ENCODE results near the gene POU6F2.

Gene POU6F2

DNA sequence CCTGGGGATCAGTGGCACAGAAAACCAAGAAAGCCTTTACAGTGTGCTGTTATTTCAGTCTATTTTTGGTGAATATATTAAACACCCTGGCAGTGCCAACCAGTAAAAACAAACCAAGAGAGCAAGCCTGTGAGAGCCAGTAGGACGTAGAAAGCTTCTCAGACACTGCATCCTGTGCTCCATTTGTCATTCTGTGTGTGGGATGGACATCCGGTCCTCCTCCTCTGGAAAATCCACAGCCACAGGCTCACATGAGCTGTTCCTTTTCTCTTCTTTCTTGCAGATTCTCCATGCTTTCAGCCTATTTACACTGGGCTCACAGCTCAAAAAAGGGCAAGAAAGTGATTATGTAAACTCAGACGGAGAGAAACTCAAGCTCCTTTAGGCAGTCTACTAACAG is 468.8 kb downstream of the POU6F2 start:
- no peak for DNase-seq (ENCODE audit: low spot score)

DNA sequence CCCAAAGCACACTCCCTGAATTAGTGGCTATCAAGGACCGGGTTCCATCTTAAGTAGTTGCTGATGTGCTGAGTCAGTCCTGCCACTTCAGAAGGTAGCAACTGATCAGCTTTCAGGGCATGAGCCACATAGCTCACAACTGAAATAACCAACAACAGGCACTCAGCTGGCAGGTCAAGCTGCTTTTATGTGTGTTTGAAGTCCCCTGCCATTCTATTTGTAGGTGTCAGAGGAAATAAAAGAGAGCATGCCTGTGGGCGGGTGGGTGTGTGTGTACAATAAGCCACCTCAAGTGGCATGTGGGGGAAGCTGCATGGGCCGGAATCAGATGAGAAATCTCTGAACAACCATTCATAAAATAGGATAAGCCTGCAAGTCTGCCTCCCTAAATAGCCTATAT is 474.2 kb downstream of the POU6F2 start:
- no peak for DNase-seq (ENCODE audit: low spot score)

DNA sequence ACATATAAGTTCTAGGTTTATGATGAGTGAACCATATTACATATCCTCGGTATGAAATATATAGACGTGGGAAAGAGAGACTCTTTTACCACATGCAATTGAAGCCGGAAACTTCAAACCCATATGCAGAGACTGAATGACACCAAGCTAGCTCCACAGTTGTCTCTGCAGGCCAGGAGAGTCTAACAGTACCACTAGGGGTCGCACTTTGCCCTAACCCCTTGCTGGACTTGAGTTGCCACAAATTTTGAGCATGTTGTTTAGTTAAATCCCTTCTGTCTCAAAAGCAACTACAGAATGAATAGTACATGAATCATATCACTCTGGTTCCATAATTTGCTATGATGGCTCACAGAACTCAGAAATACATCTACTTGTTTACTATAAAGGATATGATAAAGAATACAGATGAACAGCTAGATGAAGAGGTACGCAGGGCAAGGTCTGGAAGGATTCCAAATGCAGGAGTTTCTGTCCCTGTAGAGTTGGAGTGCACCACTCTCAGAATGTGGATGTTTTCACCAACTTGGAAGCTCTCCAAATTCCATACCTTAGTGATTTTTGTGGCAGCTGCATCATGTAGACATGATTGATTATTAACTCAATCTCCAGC is 476.1 kb downstream of the POU6F2 start:
- peak; percentile 64 for DNase-seq (ENCODE audit: low spot score)

DNA sequence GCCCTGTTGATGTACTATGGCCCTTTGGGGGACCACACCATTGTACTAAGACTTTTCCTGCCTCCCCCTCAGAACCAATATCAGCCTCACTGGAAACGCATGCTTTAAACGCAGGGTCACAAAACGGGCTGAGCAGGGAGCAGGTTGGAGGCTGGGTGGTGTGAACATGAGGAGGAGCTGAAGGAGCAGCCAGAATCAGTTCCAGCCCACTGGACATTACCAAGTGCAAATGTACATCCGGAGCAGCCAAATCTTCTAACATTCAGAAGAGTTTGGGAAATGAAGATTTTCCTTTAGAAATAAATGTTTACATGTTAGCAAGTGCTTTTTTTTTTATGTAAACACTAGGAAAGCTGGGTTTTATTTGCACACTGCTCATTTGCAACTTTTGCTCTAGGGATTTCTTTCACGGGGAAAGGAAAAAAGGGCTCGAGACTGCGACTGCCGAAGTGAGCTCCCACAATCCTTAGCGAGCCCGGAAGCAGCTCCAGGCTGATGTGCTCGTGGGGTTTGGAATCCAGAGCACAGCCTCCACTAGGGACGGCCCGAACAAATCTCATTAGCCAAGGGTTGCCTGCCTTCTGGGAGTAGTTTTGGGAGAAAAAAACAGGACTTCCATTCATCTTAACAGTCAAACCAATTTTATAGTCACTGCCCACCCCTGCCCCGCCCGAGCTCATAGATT is 480.5 kb downstream of the POU6F2 start:
- DNase-seq (ENCODE audit: low spot score), result no peak

DNA sequence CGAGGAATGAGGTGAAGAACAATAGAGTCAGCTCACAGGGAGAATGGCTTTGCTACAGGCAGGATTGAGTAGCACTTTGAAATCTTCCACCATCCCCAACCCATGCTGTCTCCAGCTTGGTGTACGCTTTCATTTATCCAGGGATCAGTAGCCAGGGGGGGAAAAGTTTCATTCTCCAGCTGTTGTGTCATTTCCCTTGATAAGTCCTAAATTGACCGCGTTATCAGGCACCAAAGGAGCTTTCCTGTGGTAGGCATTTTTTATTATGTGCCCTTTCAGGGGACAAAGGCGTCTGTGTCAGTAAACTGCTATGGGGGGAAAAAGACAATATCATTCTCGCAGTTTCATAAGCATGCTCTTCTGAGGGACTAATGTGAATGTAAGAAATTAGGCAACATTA is 481.9 kb downstream of the POU6F2 start:
- no peak for DNase-seq (ENCODE audit: low spot score)

DNA sequence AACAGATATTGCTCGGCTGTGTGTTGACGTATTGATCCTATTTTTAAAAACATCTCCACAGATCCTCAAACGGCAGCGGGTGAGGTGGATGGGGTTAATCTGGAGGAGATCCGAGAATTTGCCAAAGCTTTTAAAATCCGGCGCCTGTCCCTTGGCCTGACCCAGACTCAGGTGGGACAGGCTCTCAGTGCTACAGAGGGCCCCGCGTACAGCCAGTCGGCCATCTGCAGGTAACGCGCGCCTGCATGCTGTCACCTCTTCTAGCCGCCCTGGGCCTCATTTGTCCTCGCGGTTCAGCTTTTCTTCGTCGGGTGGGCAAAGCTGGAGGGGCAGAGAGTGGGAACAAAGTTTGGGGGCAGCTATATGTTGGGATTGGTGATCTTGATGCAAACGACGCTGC is 482.8 kb downstream of the POU6F2 start:
- no peak for DNase-seq (ENCODE audit: low spot score)

DNA sequence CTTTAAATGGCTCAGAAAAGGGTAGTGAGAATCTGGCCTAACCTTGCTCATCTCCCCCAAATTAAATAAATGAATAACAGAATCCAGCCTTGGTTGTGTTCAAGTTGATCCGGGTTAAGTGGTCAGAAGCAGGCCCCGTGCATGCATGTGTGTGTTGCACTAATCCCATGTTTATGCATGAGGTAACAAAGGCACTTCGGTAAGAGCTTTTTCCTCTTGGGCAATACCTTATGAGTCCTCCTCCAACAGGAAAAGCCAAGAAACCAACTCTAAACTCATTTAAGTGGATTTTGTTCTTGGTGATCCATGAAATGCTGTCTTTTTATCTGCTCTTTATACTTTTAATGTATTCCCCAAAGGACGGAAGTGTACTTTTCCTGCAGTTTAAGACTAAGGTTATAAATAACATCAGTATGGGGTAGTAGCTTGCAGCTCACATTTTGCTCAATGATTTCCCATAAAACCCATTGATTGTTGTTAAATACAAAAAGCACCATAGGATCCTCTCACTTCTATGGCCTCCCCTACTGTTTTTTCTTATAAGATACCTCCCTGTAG is 483.6 kb downstream of the POU6F2 start:
- no peak for DNase-seq (ENCODE audit: low spot score)

DNA sequence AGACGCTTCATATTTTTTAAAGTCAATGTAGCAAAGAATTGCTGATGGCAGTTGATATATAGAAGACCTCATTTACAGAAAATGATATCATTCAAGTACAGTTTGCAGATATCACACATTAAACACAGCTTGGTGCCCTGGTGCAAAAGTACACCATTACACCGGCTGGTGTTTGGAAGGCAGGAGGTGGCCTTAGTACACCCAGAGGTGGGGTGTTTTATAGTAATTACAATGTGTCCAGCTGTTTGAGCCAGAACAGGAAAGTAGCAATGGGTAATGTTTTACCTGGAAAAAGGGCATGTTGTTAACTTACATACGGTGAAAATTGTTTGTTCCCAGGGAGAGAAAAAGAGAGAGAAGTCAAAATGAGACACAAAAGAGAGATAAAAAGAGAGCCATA is 485.5 kb downstream of the POU6F2 start:
- DNase-seq (ENCODE audit: low spot score), result no peak

DNA sequence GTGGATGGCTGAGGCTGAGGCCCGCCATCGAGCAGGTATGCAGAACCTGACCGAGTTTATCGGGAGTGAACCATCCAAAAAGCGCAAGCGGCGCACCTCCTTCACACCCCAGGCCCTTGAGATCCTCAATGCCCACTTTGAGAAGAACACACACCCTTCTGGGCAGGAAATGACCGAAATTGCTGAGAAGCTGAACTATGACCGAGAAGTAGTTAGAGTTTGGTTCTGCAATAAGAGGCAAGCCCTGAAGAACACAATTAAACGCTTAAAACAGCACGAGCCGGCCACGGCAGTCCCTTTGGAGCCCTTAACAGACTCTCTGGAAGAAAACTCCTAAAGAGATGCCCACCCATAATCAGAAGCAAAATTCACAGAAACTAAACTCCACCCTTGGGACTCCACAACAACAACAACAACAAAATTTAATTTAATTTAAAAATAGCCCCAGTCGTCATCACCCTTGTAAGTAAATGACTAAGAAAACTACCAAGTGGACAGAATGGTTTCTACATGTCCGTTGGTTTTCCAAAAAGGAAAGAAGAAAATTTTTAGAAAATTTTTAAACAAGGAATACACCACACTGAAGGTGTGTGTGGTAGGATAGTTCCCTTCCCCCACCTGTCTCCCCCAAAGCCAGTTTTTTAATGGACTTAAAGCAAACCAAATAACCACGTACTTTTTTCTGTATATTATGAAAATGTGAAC is 486.8 kb downstream of the POU6F2 start:
- DNase-seq (ENCODE audit: low spot score), result no peak

DNA sequence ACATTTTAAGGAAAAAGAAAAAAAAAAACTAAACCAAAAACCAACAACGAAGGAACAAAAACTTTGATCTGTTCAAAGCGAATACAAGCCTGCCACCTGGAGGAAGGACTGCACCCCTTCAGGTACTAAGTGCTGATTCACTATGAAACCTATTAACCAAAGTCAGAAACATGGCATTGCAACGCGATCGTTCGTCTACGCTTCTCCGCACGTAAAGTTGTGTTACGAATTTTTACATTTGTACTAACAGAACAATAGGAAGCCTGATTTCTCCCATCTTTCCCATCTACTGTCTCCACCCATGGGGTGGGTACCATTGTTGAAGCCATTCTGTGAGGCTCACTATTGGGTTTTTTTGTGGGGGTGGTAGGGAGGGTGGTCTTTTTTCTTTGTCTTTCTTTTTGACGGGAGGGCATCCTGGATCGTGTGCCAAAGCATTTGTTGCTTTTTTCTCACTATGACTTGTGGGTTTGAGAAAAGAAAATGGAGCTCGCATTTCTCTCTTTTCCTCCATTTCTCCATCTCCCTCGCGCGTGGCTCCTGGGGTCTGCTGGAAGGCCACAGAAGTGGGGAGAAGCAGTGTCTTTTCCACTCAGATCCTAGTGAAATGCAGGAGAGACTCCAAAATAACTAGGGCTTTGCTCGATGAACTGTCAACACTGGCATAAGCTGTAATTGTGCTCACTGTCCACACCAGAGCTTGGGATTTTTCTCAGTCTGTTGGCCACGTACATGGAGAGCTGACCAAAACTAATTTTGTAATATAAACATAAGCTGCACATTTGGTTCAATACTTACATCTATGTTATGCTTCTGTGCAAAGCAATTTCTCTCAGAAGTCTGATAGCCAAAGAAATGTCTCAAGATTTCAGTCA is 487.6 kb downstream of the POU6F2 start:
- DNase-seq (ENCODE audit: low spot score), result peak; percentile 68

DNA sequence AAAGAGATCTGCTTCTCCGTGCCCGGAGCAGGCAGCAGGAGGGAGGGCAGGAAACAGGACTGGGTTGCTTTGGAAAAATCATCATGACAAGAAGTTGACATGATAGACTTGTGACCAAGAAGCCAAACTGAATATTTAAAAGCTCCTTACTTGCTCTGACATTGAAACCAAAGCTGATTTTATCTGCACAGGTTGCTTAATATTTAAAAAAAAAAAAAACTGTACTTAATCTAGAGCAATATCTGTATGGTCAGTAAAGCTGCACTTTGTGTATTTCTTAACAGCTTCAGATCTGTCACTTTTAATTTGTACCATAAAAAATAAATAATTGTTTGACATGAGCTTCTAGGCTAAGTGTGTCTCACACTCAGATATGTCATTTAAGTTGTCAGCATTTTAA is 490.6 kb downstream of the POU6F2 start:
- no peak for DNase-seq (ENCODE audit: low spot score)

DNA sequence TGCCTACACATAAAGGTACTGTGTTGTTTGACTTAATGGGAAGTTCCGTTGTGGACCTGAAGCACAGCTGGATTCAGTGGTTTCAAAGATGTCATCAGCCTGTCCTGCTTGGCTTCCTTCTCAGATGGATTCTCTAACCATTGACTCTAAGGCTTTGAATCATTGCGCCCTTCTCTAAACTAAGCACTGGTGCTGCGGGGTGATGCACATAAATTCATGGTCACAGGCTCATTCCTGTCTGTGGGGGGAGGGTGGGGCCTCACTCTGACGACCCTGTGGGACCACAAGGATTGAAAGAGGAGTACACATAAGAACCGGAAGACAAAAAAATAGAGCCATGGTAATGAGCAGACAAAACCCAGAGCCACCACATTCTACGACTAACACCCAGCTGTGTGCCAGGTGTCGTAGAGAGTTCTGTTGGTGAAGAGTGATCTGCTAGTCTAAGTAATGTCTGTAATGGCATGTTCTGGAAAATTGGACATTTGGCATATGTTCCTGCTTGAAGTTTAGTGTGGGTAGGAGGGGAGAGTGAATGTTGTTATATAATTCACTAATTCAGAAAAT is 491.2 kb downstream of the POU6F2 start:
- DNase-seq (ENCODE audit: low spot score), result no peak

DNA sequence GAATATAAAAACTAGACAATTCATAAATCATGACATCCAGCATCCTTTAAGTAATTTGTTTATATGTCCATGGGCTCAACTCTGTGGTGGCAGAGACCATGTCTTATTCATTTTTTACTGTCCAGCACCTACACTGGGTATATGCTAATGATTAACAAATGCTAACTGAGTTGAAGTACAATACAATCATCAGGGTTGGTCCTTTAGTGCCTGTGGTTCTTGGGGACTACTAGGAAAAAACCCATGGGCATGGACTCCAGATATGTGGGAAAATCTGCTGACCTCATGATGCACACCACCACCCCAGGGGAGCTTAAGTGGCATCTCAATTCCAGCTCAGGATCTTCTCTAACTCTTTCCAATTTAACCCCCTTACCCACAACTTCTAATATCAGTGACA is 503.2 kb downstream of the POU6F2 start:
- no peak for DNase-seq (ENCODE audit: low spot score)

DNA sequence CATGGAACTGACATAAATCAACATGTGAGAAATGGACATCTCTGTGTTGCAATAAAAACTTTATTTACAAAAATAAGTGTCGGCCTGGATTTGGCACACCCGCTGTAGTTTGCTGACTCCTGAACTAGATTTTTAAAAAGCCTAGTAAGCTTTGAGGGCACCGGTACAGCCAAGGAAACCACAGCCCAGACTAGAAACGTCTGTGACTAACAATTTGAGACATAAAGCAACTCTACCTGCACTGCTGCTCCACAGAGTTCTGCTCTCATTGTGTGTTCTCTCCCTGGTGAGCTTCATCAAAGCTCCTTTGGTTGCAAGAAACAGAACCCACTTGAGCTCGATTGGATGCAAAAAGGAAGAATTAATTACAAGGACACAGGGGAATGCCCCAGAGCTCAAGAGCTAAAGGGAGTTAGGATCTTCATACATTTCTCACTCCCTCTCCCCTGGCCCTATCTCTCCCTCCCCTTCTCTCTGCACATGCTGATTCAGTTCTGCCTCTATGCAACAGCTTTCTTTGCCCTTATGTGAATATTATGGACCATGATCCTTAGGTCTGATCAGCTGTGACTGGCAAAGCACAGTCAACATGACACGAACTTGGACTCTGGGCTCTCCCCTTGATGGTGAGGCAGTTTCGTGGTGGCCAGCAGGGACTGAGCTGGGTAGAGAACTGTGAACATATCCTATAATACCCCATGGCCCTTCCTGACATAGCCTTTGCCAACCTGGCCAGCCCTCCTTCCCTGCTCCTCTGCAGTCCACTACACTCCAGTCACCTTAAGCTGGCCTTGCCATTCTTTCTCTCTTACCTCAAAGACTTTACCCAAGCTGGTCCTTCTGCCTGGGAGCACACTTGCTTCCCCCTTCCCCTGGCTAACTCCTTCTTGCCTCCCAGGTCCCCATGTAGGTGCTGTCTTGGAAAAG is 511.0 kb downstream of the POU6F2 start:
- DNase-seq (ENCODE audit: low spot score), result no peak

DNA sequence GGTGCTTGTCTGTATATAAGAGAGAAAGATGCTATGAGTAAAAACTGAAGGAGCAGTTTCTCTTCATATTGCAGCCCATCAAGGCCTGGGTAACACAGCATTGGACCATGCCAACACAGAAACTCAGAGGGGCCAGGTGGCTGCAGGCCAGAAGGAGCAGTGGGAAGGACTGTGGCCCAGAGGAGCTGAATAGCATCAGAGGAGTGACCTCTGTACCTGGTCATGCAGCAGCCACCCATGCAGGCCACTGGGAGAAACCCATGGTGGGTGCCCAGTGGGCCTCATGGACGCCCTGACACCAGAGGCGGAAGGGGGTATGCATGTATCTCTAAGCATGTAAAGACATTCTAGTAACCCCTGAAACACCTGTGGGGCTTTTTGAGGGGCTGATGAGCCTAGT is 512.6 kb downstream of the POU6F2 start:
- DNase-seq (ENCODE audit: low spot score), result no peak

DNA sequence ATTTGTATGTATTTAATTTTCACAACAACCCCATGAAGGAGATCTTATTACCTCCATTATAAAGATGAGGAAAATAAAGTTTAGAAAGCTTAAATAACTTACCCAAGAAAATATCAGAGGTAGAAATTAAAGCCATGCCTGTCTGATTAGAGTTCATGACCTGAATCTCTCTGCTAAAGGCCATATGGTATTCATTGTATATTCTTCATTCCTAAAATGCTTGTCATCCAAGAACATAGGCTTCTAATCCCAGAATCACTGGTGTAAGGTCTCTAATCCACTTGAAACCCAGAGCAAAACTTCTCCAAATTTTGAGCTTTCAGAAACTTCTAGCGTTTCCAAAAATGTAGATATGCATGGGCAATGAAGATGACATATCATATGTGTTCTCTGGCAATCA is 516.2 kb downstream of the POU6F2 start:
- no peak for DNase-seq (ENCODE audit: low spot score)

DNA sequence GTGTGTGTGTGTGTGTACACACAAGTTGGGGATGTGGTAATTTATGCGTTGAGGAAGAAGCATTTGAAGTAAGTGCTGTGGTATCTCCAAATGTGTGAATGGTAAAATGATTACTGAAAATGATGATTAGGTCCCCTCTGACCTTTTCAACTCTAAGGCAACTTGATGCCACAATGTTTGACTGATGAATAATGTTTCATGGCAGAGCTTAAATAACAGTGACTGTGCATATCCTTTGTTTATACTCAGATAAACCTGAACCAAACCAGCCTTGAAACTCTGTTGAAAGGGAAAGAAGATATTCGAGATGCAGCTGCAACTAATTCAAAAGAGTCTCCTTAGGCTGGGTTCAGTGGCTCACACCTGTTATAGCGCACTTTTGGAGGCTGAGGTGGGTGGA is 523.6 kb downstream of the POU6F2 start:
- DNase-seq (ENCODE audit: low spot score), result no peak

DNA sequence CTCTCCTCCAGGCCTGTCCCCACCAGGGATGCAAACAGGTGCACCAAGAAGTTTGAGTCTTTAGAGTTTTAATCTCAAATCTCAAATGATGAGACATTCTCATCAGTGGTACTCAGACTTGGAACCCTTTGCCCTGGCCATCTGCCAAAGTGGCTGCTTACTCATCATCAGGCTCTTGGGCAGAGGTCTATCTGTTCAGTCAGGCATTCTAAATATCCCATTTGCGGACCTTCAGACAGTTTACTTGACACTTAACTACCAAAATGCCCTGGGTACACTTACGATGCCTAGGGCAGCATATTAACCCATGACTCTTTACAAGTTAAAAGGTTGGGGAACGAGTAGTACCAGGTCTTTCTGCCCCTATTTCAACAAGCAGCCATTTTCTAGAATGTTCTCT is 527.3 kb downstream of the POU6F2 start:
- DNase-seq (ENCODE audit: low spot score), result no peak

DNA sequence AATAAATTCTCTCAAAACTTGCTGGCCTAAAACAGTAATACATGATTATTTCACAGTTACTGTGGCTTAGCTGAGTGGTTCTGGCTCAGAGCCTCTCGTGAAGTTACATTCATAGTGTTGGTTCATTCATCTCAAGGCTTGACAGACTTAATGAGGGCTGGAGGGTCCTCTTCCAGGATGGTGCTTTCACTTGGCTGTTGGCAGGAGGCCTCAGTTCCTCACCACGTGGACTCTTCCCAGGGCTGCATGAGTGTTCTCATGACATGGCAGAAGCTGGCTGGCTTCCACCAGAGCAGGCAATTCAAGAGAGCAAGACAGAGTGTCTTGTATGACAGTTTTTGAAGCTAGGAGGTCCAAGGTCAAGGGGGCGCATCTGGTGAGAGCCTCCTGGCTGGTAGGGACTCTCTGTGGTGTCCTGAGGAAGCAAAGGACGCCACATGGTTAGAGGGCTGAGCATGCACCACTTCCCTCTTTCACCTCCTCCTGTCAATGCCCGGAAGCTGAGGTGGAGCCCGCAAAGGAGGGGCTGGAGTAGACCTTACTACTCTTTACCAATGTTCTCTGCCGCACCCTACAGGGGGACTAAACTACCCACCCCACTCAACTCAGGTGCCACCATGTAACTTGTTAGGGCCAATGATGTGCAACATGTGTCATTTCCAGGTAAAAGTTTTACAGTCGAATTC is 530.3 kb downstream of the POU6F2 start:
- DNase-seq (ENCODE audit: low spot score), result no peak

DNA sequence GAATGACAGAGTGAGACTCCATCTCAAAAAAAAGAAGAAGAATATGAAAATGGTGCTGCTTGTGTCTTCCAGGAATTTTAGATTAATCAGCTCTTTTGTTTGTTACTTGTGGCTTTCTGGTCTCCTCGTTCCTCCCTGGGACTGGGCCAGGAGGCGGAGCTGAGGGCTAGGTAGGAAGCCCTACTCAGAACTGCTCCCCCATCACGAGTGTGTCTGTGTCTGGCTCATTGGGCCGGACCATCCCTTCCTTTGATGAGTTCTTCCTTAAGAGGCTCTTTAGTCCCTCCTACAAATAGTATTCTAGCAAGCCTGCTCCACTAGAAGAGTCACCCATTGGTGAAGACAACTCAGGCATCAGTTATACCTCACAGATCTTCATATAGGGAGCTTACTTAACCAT is 531.7 kb downstream of the POU6F2 start:
- DNase-seq (ENCODE audit: low spot score), result no peak
